Tibial nerve (tissue), 4 donors: ENCODE data around the gene GBX1.

ENCODE experiments used
- EP300 ChIP-seq, 2 donors: sonication (generic); formaldehyde crosslinking; IDR thresholded peaks; one replicate each; pipeline ENCODE4 v1.6.1; 2017; ENCODE audit warnings: antibody characterized with exemption in 2 of 2, mild to moderate bottlenecking in 1 of 2
- TF ChIP-seq, protein P1 (sequence below), 5 experiments: fragments of 200-600 bp in 3 of 5; fragments of 450-650 bp in 2 of 5; sonication (generic) in 3 of 5; IDR thresholded peaks; one replicate each; pipeline ENCODE4 v1.5.1; 2016 to 2019; ENCODE audit warnings: antibody characterized with exemption in 5 of 5, mild to moderate bottlenecking in 3 of 5, moderate library complexity in 2 of 5

DNA sequence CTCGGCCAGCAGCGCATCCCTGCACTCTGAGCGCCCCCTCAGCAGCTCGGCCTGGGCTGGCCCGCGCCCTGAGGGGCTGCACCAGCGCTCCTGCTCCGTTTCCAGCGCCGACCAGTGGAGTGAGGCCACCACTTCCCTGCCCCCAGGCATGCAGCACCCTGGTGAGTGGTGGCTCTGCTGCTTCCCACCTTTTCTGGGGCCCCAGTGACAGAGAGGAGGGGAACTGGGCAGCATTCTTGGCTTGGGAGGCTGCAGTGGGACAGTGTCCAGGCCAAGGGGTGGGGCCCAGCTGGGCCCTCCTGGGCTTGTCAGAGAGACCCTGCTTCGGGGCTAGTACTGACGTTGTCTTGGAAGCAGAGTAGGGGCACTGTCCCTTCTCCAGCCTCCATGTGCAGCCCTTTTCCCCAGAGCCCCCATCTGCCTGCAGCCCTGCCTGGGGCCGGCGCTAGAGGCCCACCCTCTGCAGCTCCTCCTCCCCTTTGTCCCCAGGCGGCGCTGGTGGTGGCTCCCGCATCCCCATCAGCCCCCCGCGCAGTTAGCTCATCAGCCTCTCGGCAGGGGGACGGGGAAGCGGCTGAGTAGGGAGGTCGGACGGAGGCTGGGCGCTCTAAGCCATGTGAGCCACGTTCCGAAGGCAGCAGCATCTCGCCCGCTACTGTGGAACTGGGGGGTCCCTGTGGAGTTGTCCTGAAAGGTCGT, 29.2 kb downstream of the GBX1 start:
- TF ChIP-seq, protein P1, sequence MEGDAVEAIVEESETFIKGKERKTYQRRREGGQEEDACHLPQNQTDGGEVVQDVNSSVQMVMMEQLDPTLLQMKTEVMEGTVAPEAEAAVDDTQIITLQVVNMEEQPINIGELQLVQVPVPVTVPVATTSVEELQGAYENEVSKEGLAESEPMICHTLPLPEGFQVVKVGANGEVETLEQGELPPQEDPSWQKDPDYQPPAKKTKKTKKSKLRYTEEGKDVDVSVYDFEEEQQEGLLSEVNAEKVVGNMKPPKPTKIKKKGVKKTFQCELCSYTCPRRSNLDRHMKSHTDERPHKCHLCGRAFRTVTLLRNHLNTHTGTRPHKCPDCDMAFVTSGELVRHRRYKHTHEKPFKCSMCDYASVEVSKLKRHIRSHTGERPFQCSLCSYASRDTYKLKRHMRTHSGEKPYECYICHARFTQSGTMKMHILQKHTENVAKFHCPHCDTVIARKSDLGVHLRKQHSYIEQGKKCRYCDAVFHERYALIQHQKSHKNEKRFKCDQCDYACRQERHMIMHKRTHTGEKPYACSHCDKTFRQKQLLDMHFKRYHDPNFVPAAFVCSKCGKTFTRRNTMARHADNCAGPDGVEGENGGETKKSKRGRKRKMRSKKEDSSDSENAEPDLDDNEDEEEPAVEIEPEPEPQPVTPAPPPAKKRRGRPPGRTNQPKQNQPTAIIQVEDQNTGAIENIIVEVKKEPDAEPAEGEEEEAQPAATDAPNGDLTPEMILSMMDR (IDR thresholded peaks at IDR 0.05), result no peak
- no peak for TF ChIP-seq EP300 (IDR thresholded peaks at IDR 0.05)
